Lower lobe of right lung (tissue), 2 donors: ENCODE results near the gene RALGPS2. TPM values are rescaled to one million over a fixed set of nuclear protein-coding genes. Genes with fewer than 3 reads are reported as not detected.
A peak's percentile ranks its signal among the peaks of the same experiment; 100 is the strongest.
"Not testable (repeated sequence)": the region's sequence is repeated elsewhere in the genome, so short reads cannot be mapped to it uniquely, and the experiment has no call there.

Source experiments
- ATAC-seq, 2 donors: fragments of 200-7000 bp; cut with Tn5 transposase; one replicate each; pipeline ENCODE4 v1.9.1; 2020 to 2022; ENCODE audit warnings: mild to moderate bottlenecking in 2 of 2, moderate library complexity in 2 of 2
- DNase-seq: peaks from one replicate; pipeline ENCODE4 v3.0.0-alpha.2; 2020
- H3K27ac ChIP-seq: fragments of 200-600 bp; one replicate; pipeline ENCODE4 v1.8.0; 2022
- H3K27me3 ChIP-seq: fragments of 200-600 bp; one replicate; pipeline ENCODE4 v1.8.0; 2022; ENCODE audit warnings: low read depth
- H3K36me3 ChIP-seq: fragments of 200-600 bp; one replicate; pipeline ENCODE4 v1.8.0; 2022; ENCODE audit warnings: mild to moderate bottlenecking
- H3K4me1 ChIP-seq: fragments of 200-600 bp; one replicate; pipeline ENCODE4 v1.8.0; 2022
- H3K4me3 ChIP-seq: fragments of 200-600 bp; one replicate; pipeline ENCODE4 v1.8.0; 2022; ENCODE audit warnings: mild to moderate bottlenecking
- H3K9me3 ChIP-seq: fragments of 200-600 bp; one replicate; pipeline ENCODE4 v1.8.0; 2022
- CTCF ChIP-seq: fragments of 200-600 bp; IDR thresholded peaks from one replicate; pipeline ENCODE4 v1.8.0; 2022; ENCODE audit warnings: antibody characterized with exemption, mild to moderate bottlenecking
- intact Hi-C: fragments of 100-400 bp; cut with DNase I; formaldehyde crosslinking; loops from one replicate; pipeline ENCODE4 v1.11.0; 2022
- total RNA-seq: library from RNA; stranded (reverse); fragmentation: NEBNext Ultra II Directional; extraction: Animal tissue kit (Norgen Biotek cat#: 25700); gene quantifications from one replicate; pipeline ENCODE4 v1.2.1, GENCODE V29; 2021
- donor health status: DM: no; HTN: yes; CAD: no; lungs with severe emphysema.

Gene RALGPS2
- total RNA-seq, 1 donor from 2014 or later: 7.5 TPM

- intact Hi-C loops: loop anchor here (5.0 kb wide), 1 partner anchor 211 kb away; no protein-coding TSS in a partner anchor
- ATAC-seq (no peak), DNase-seq (no peak)
- no peak overlapping the region for H3K4me3 ChIP-seq
- H3K36me3 ChIP-seq: no peaks in the 10 kb centered on the region
- H3K27me3 ChIP-seq: no peaks in the 10 kb centered on the region
- no peak overlapping the region for H3K27ac ChIP-seq
- no peaks in the 10 kb centered on the region for H3K4me1 ChIP-seq
- no peak for TF ChIP-seq CTCF
- no peaks in the 10 kb centered on the region for H3K9me3 ChIP-seq
Observed at GRCh38 chr1:178752891-178753290, 27.8 kb downstream of the RALGPS2 start.

- not testable (repeated sequence) for H3K36me3 ChIP-seq, H3K4me3 ChIP-seq, ATAC-seq, H3K4me1 ChIP-seq, DNase-seq, H3K27ac ChIP-seq, H3K27me3 ChIP-seq, H3K9me3 ChIP-seq
- intact Hi-C loops: loop anchor here (5.0 kb wide), 1 partner anchor 212 kb away; no protein-coding TSS in a partner anchor
Observed at GRCh38 chr1:178754655-178755256, 29.7 kb downstream of the RALGPS2 start.

GRCh38 chr1:178768423-178768822 is 43.4 kb downstream of the RALGPS2 start:
- no peak for DNase-seq
- H3K36me3 ChIP-seq: no peaks in the 10 kb centered on the region
- peaks cover 24% of the 10 kb centered on the region for H3K9me3 ChIP-seq
- H3K27me3 ChIP-seq: no peaks in the 10 kb centered on the region
- ATAC-seq: peak; percentile 59 to 63
- H3K4me3 ChIP-seq: no peak overlapping the region
- intact Hi-C loops: no loop called here
- H3K27ac ChIP-seq: no peak overlapping the region
- peak; percentile 76 for TF ChIP-seq CTCF
- H3K4me1 ChIP-seq: no peaks in the 10 kb centered on the region

- intact Hi-C loops: no loop called here
- no peak for DNase-seq
- no peak for TF ChIP-seq CTCF
- H3K9me3 ChIP-seq: peaks cover 11% of the 10 kb centered on the region
- ATAC-seq: no peak
- no peaks in the 10 kb centered on the region for H3K36me3 ChIP-seq
- H3K27me3 ChIP-seq: no peaks in the 10 kb centered on the region
- no peak overlapping the region for H3K27ac ChIP-seq
- no peak overlapping the region for H3K4me3 ChIP-seq
- H3K4me1 ChIP-seq: no peaks in the 10 kb centered on the region
Observed at GRCh38 chr1:178772952-178773351, 47.9 kb downstream of the RALGPS2 start.

GRCh38 chr1:178774263-178774662 is 49.2 kb downstream of the RALGPS2 start:
- peaks cover 5% of the 10 kb centered on the region for H3K9me3 ChIP-seq
- H3K27ac ChIP-seq: no peak overlapping the region
- intact Hi-C loops: no loop called here
- DNase-seq (no peak), ATAC-seq (no peak)
- H3K4me1 ChIP-seq: no peaks in the 10 kb centered on the region
- H3K4me3 ChIP-seq: no peak overlapping the region
- H3K27me3 ChIP-seq: no peaks in the 10 kb centered on the region
- no peaks in the 10 kb centered on the region for H3K36me3 ChIP-seq
- TF ChIP-seq CTCF: peak; percentile 41

- ATAC-seq (no peak), DNase-seq (no peak)
- no peak overlapping the region for H3K4me3 ChIP-seq
- H3K27me3 ChIP-seq: no peaks in the 10 kb centered on the region
- no peaks in the 10 kb centered on the region for H3K9me3 ChIP-seq
- H3K4me1 ChIP-seq: no peaks in the 10 kb centered on the region
- intact Hi-C loops: no loop called here
- no peak for TF ChIP-seq CTCF
- H3K27ac ChIP-seq: no peak overlapping the region
- no peaks in the 10 kb centered on the region for H3K36me3 ChIP-seq
Observed at GRCh38 chr1:178776553-178776952, 51.5 kb downstream of the RALGPS2 start.
